Measurements from ENCODE around the gene ANTXR1.

The ANTXR1 gene

GRCh38 chr2:69007603-69008002 lies 5.4 kb upstream of the ANTXR1 start:
- no peak for DNase-seq

DNA sequence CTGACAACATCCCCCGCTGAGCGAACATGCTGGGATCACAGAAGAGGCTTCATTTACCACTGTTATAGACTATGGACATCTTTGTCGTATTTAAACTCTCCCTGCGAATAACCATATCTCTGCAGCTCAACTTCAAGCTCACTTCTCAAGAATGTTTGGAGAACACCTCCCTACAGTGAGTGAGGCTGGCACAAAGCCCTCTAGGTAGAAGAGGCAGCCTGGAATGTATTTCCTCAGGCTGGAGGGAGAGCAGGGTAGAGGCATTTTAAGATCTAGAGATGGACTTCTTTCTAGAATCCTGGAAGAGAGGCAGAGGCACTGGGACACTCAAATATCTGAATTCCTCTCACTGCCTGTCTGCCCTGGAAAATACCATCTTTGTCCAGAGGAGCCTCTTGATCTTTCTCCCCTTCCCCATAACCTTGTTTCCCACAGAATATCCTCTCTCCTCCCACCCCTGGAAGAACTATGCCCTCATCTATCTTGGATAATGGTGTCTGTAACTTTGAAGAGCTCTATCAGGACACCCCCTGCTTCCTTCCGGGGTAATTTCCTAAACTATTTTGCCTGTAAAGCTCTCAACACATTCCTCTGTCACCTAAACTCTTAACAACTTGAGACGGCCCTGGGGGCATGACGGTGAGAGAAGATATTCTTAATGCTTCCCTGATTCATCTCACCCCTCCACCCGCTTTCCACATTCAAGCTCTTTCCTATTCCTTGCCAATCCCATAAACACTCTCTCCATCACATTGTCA lies 2.4 kb upstream of the ANTXR1 start:
- no peak for DNase-seq

GRCh38 chr2:69011611-69012157 lies 1.3 kb upstream of the ANTXR1 start:
- DNase-seq = no peak

DNA sequence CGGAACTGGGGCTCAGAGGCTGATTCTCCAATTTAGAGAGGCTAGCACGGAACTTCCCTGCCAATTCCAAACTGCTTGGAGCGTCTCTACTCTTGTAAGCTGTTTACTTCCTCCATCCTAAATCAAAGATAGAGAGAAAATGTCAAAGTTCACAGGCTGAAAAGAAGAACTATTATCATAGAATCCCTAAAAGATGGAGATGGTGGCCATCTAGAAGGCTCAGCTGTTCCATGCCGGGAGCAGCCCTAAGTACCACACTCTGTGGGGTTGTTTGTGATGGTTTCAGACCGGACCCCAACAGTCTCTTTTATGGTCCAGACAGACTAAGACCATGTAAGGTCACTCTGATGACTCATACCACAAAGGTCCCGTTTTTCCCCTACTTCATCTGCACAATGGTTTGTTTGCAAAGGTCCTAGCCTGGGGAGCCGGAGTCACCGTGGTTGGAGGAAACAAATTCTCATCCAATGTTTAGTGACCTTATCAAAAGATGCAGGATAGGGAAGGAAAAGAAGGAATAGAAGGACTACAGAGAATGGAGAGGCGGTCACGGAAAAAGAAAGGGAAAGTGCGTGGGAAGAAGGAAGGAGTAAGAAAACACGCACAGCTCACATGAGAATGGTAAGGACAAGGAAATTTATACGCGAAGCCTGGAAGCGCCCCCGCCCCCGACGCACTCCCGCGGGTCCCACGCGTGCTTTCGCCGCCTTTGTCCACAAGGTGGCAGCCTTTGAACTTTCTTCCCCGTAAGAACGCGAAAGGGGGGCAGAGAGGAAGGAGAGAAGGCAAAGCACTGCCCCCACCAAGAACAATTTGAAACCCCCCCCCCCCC lies 453 bp upstream of the ANTXR1 start:
- no peak for DNase-seq

- DNase-seq = no peak
These were observed 1.2 kb downstream of the ANTXR1 start for GRCh38 chr2:69013840-69014821.

DNA sequence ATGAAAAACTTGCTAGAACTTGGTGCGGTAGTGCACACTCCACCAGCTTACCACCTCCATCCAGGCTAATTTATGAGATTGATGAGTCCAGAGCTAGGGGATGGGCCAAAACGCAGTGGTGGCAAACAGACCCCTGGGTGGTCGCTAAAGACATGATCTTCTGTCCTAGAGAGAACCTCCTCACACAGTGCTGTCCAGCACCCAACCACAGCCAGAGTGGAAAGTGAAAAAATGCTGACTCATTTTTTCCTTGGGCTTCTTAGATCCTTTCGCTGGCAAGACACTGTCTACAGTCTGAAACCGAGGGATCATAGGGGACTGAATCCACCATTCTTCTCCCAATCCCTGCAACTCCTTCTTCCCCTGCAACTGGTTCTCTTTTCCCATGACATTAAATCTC lies 4.1 kb downstream of the ANTXR1 start:
- no peak for DNase-seq

DNA sequence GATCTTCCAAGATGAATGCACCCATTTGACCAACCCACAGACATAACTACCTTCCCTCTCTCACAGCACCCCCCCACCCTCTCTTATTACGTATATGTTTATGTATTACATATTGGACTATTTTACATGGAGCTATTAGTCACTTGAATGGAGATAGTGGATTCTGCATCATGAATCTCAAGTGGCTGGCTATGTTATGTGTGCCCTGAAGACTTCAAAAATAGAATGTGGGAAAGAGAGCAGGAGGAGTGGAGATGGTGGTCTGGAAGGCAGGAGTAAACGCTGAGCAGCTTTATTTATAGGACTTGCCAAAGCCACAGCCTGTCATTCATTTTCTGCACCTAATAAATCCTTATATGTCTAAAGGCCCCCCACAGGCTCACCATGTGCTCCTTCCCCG lies 4.9 kb downstream of the ANTXR1 start:
- DNase-seq = no peak

DNA sequence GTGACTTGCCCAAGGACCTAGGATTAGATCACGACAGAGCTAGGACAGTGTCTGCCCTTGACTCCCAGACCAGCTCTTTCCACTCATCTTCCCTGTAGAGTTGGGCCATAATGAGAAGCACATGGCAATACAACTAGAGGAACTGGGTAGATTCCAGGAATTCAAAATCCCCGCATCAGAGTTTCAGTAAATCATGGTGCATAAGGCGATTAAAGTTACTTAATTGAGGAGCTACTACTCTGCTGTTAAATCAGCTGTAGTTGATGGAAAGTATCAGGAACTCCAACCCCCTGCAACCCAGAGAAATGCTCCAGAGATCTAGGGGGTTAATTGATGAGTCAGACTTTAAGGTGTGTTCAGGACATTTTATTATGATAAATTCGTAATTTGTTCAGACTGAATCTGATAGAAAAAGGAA lies 5.7 kb downstream of the ANTXR1 start:
- DNase-seq = no peak

GRCh38 chr2:69020496-69021426 lies 7.8 kb downstream of the ANTXR1 start:
- DNase-seq = no peak

- no peak for DNase-seq
These were observed 8.7 kb downstream of the ANTXR1 start for GRCh38 chr2:69021727-69022126.

DNA sequence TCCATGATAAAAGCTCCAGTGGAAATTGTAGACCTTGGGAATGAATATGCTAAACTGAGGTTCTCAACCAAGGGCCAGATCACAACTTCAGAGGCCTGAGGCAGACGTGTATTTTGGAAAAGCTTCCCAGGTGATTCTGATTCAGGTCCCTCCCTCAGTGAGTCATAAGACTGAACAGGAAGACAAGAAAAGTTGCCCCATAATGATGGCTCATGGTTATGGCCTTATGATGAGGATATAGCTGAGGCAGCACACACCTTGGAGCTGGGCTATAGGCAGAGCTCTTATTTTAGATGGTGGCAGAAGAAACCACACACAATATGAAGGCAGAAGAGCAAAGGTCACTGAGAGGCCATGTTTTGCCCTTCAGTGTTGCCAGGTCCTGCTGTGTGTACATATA lies 9.6 kb downstream of the ANTXR1 start:
- DNase-seq = no peak

GRCh38 chr2:69023236-69023635 lies 10.3 kb downstream of the ANTXR1 start:
- DNase-seq = no peak

DNA sequence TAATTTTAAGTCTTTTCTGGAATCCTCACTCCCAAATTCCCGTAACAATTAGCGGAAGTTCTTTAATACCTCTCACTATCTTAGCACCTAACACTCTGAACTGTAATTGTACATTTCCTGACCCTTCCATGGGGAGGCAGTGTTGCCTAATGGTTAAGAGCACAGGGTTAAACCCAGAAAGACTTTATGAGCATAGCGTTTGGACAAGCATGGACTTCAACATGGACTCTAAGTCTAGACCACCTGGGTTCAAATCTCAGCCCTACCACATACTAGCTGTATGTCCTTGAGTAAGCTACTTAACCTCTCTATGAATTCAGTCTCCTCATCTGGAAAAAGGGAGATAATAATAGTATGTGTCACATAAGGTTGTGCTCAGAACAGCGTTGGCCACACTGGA lies 13.0 kb downstream of the ANTXR1 start:
- no peak for DNase-seq

- DNase-seq = no peak
These were observed 13.9 kb downstream of the ANTXR1 start for GRCh38 chr2:69026691-69027459.

GRCh38 chr2:69030800-69031428 lies 17.9 kb downstream of the ANTXR1 start:
- DNase-seq = no peak

DNA sequence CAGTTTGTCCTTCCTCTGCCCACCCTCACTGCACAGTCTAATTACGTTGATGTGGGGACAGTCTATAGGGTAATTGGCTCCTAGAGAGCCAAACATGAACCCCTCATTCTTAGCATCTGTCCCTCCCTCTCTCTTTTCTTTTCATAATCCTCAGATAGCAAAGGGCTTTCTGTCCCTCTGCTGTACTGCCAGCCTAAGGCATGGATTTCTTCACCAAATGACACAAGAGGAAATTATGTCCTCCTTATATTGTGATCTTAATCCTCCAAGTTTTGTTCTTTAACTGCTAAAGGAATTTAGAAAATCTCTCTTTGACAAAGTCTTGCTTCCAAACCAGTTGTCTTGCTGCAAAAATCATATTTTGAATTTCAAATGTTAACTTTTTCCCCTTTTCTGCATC lies 18.5 kb downstream of the ANTXR1 start:
- DNase-seq = no peak

- DNase-seq = no peak
These were observed 19.4 kb downstream of the ANTXR1 start for GRCh38 chr2:69032336-69032735.

DNA sequence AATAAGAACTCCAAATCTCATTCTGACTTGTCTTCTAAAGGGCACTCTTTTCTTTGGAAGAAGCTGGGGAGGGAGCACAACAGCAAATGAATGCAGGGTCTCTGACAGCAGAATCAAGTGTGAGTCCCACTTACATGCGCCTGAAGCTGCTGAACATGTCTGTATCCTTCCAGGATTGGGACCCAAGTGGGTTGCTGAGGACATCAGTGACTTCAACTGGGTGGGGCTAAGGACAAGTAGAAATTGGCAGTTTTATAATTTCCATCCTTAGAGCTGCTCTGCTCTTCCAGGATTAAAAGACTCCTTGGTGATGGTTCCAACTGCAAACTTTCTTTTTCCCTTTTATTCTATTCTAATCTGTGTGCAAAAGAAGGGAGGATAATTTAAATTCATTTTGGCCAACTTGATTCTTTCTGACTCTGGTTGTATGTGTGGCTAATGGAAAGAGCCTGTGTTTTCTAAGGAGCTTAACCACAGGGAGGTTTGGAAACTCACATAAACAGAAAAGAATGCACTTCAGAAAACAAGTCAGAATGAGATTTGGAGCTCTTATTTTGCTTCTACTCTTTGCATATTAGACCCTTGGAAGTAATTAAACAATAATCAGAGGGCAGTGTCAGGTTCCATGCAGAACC lies 20.6 kb downstream of the ANTXR1 start:
- no peak for DNase-seq

DNA sequence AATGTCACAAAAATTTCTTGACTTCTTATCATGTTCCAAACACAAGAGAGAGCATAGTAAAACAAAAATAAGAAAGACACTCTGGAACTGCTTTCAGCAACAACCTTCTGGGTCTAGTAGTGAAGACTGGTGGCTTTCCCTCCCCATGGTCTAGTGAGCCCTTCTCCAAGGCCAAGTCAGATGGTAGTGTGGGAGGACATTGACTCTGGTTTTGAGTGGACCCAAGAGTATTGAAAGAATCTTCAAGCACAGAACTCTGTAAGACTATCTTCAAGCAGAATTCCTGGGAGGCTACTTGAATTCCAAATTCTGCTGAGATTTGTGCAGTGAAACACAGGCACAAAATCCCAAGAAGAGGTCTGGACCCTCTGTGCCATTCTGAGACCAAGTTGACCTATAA lies 21.1 kb downstream of the ANTXR1 start:
- no peak for DNase-seq

DNA sequence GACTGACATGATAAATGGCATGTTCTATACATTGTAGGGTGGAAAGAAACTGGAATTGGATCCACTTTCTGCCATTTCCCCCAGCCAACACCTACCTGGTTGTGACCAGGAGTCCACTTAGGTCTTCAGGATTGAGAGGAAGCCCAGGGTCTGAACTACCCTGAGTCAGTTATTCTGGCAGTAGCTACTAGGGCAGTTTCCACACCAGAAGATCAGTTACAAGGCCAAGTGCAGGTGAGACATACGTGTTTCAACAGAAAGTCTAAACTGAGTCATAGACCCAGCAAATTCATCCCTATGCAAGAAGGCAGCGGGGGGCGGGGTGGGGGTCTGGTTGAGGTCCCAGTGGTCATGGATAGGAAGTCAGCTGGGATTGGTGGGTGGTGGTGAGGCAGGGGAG lies 21.9 kb downstream of the ANTXR1 start:
- no peak for DNase-seq

Data from stimulated activated naive CD4-positive, alpha-beta T cell treated with Interleukin-2 at 50 U/mL for 16 hours (primary cell).